Gastroesophageal sphincter (tissue), 3 donors: ENCODE results near the gene ATP13A2.

Source experiments
- EP300 ChIP-seq: sonication (generic); formaldehyde crosslinking; IDR thresholded peaks from one replicate; pipeline ENCODE4 v1.6.1; 2017; ENCODE audit warnings: antibody characterized with exemption, mild to moderate bottlenecking
- POLR2A ChIP-seq, 2 donors: fragments of 450-650 bp; IDR thresholded peaks; one replicate each; pipeline ENCODE4 v1.6.1; 2017; ENCODE audit warnings: antibody characterized with exemption in 2 of 2, mild to moderate bottlenecking in 2 of 2, moderate library complexity in 1 of 2
- POLR2AphosphoS5 ChIP-seq: sonication (generic); formaldehyde crosslinking; IDR thresholded peaks from one replicate; pipeline ENCODE4 v1.6.1; 2017; ENCODE audit warnings: antibody characterized with exemption
- TF ChIP-seq, protein P1 (sequence below), 4 experiments: fragments of 200-600 bp in 2 of 4; fragments of 450-650 bp in 2 of 4; sonication (generic) in 1 of 4; IDR thresholded peaks; one replicate each; pipeline ENCODE4 v1.5.1; 2017 to 2019; ENCODE audit warnings: antibody characterized with exemption in 4 of 4, mild to moderate bottlenecking in 2 of 4, moderate library complexity in 2 of 4

DNA sequence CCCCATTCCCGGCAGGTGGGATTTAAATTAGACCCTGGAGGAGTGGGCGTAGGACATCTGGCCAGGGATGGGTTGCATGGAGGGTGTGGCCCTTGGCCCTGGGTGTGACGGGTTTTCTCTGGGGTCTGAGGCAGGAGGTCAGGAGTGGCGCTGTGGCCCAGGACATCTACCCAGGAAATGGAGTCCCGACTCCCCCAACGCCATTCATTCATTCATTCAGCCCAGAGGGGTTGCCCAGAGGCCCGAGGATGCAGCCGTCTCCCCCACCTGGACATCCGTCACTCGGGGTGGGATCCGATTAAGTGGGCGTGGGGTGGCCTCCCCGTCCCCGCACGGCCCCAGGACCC lies 663 bp downstream of the ATP13A2 start:
- TF ChIP-seq, protein P1, sequence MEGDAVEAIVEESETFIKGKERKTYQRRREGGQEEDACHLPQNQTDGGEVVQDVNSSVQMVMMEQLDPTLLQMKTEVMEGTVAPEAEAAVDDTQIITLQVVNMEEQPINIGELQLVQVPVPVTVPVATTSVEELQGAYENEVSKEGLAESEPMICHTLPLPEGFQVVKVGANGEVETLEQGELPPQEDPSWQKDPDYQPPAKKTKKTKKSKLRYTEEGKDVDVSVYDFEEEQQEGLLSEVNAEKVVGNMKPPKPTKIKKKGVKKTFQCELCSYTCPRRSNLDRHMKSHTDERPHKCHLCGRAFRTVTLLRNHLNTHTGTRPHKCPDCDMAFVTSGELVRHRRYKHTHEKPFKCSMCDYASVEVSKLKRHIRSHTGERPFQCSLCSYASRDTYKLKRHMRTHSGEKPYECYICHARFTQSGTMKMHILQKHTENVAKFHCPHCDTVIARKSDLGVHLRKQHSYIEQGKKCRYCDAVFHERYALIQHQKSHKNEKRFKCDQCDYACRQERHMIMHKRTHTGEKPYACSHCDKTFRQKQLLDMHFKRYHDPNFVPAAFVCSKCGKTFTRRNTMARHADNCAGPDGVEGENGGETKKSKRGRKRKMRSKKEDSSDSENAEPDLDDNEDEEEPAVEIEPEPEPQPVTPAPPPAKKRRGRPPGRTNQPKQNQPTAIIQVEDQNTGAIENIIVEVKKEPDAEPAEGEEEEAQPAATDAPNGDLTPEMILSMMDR (IDR thresholded peaks at IDR 0.05): no peak
- TF ChIP-seq POLR2A (IDR thresholded peaks at IDR 0.05): no peak
- TF ChIP-seq POLR2AphosphoS5: no peak
- no peak for TF ChIP-seq EP300
